NCI-H2029 treated with DMSO at 0.1 percent for 48 hours (cell line): ENCODE data around the gene FOXD2.

ENCODE experiments used
- DNase-seq: peaks from one replicate; lab custom pipeline; 2025; lab: John Stamatoyannopoulos, UW

The FOXD2 gene

DNA sequence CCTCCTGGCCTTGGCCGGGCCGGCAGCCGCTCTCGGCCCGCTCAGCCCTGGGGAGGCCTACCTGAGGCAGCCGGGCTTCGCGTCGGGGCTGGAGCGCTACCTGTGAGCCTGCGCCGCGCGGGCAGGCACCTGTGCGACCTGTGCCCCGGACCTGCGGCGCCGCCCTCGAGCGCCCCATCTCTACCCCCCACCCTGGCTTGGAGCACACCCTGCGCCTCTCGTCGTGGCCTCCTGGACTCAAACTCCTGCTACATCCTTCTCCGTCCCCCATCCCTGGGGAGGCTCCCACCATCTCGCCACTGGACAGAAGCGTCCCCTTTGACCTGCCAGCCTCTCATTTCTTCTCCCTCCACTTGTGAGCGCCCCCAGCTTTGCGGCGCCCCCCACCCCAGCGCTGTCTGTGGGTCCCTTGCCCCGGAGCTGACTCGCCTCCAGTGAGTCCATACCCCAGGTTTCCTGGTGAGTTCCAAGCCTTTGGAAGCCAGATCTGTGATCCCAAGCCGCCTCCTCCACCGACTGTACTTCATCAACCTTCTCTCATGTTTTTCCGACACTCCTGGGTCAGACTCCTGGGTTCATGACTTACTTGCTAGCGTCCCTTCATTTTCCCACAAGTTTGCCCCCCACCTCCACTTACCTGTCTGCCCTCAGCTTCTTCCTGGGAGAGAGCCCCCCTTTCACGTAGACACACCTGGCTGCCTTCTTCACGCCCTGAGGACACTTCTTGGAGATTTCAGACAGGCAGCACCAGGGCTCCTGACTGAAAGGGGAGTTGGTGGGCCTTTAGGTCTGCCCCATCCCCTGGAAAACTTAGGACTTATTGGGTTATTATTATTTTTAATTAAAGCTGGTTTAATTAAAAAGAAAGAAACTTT, 20.4 kb upstream of the FOXD2 start:
- DNase-seq: no peak

GRCh38 chr1:47418122-47418521, 19.7 kb upstream of the FOXD2 start:
- DNase-seq: no peak

GRCh38 chr1:47418681-47419325, 19.0 kb upstream of the FOXD2 start:
- no peak for DNase-seq

DNA sequence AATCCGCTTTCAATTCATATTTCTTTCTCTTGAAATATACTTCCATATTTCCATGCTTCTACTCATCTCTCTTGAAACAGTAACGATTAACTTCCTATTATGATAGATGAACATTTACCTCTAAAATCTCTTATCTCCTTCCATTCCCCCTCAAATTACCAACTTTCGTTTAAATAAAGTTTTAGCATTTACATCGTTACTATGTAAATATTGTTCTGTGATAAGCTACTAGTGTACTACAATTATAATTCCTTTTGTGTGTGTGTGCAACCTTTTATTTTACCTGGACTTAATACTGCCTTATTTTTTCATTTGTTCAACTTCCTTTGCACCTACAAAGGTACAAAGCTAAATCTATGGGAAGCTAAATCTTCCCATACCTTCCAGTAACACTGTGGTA, 17.3 kb upstream of the FOXD2 start:
- DNase-seq: no peak

DNA sequence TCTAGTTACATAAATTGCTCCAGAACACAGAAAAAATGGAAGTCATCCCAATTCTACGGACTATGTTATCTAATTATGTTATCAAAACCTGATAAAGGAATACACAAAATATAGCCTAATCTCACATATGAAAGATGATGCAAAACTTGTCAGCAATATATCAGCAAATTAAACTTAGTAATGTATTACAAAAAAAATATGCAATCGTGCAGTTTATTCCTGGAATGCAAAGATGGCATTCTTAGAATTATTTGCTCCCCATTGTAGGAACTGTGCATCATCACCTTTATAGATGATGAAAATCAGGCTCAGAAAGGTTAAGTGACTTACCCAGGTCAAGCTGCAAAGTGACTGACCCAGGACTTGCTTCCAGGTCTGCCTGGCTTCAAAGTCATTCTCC, 14.0 kb upstream of the FOXD2 start:
- no peak for DNase-seq

DNA sequence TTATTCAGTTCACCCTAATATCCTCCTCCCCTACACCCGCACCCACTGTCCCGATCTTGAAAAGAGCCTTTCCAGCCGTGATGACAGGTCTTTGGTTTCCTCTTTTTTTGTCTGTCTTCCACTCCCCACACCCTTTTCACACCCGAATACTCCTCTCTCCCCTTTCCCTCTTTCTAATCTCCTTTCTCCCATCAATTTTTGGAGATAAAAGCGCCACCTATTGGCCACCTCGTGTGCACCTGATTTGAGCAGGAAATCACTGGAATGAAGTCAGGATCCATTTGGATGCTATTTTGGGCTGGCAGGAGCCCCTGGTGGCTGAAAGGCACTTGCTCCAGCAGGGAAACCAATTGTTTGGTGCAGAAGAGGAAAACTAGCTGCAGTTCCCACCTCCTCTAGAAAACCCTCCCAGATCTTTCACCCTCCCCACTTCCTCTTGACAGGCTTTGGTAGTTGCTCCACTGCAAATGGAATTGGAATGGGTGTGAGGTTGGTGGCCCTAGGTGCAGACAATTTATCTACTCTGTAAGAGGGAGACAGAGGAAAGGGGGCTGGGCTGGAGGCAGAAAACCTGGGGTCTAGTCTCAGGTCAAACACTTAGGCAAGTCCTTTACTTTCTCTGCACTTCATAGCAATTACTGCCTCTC, 13.4 kb upstream of the FOXD2 start:
- peak; percentile 65 for DNase-seq

DNA sequence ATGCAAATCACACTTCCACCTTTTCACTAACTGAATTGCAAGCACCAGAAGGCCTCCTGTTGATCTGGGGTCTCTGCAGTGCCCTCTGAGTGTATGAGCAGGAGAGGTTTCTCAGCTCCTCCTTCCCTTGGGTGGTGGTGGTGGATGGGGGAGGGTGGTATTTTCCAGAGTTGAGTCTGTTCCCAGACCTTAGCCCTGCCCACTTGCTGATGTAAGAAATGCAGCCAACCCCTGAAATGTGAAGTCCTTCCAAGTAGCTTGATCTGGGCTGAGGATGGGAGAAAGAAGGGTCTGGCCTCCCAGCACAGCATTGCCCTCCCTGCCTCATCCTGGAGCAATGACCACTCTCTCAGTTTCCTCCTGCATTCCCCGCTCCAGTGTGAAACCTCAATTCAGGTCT, 6.3 kb upstream of the FOXD2 start:
- DNase-seq: no peak

DNA sequence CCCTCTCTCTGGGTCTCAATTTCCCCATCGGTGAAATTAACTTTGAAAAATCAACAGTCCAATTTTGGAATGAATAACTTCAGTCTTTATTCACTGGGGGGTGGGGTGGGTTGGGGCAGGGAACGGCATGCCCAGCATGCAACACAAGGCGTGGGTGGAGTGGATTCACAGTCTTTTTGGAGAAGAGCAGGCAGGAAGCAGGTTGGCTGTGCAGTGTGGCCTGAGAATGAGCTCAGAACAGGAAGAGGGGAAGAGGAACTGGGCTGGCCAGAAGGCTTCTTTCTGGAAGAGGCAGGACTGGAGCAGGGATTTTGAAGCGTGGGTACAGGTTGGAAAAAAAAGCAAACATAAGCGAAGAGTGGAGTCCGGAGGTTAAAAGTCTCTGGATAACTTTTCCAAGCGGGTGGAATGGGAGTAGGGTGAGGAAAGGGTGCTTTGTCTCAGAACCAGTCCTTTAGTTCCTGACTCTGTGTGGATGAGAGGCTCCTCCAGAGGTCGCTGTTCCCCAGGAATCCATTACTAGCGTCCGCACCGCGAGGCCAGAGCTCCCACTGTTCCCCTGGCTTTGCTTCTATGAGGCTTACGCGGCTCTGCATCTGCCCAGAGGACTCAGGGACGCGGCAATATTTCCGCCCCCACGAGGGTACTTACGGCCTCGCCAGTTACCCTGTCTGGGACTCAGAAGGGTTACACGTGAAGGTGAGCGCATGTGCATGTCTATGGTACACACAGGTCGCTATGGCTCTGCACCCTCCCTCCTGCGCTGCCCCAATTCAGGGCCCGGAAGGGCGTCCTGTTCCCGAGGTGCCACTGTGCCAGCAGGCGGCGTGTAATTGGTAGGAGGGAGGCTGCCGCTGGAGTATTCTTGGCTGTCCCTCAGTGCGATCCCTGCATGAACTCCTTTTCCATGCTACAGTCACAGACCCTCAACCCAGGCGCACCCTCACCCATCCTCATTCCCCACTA, 5.5 kb upstream of the FOXD2 start:
- DNase-seq: no peak

GRCh38 chr1:47433037-47433421, 4.8 kb upstream of the FOXD2 start:
- DNase-seq: no peak

DNA sequence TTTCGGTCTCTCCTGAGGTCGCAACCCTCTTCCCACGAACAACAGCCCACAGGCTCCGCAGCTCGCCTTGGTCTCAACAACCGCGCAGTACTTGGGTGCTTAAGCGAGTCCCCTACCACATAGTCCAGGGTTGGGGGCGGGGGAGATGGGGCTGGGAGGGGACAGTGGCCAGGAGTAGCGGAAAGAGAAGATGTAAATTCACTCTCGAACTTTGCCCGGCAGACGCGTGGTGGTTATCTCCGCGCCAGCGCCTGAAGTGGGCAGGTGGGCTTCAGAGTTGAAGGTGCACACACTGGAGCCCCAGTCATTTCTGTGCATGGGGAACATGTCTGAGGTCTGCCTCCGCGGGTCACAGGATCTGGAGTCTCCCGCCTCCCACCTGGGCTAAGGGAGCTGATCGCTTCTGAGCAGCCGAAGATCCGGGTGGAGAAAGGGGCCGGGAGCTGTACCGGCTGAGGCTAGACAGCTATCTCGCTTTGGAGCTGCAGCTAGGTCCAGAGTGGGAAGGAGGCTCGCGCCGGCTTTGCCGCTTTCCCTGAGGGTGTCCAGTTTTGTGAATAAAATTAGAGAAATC, 4.3 kb upstream of the FOXD2 start:
- DNase-seq: no peak

GRCh38 chr1:47434051-47434842, 3.6 kb upstream of the FOXD2 start:
- DNase-seq: no peak

DNA sequence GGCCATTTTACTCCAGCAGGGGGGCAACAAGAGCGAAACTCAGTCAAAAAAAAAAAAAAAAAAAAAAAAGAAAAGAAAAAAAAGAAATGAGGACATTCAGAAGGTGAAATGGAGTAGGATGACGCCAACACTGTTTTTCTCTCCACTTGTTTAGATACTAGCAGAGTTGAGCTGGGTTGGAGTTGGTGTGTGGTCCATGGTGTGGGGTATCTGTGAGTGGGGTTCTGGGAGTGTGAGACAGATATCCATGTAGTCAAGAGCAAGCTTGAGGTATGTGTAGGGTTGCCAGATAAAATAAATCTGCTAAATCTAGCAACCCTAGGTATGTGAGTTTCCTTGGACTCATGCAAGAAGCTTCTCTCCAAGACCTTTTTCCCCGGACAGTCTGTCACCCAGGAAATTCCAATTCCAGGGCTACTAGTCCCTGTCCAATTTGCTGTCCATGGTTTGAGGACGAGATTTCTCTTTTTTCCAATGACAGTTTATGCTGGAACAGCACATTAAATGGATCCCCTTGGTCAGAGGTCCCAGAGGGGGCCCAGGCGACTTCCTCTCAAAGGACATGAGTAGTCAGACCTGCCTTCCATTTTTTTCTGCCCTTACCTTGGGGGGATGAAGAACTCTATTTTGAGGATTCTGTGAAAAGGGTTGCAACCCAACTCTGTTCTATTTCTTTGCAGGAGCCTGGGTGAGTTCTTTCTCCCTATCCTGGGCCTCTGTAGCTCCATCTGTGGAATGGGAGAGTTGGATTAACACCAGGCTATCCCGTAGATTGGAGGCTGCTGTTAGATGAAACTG, 2.1 kb upstream of the FOXD2 start:
- DNase-seq: no peak

GRCh38 chr1:47436304-47436978, 1.4 kb upstream of the FOXD2 start:
- DNase-seq: peak; percentile 82

DNA sequence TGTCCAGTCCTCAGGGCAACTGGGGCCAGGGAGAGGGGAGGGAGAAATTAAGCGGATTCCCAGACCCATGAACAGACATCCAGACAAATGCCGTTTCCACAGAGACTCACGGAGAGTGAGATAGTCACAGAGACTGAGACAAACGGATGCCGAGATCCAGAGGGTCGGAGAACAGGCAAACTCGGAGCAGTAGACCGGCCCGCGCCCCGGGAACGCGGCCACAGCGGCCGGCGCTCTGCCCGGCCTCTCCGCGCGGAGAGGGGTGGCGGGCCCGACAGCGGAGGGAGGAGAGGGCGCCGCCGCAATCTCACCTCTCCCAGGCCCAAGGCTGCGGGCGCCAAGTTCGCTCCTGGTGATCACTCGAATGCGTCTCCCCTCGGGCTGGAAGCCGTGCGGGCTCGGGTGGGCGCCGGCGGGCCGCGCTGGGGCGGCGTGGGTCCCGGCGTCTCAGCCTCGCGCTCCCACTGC, 831 bp upstream of the FOXD2 start:
- DNase-seq: no peak

DNA sequence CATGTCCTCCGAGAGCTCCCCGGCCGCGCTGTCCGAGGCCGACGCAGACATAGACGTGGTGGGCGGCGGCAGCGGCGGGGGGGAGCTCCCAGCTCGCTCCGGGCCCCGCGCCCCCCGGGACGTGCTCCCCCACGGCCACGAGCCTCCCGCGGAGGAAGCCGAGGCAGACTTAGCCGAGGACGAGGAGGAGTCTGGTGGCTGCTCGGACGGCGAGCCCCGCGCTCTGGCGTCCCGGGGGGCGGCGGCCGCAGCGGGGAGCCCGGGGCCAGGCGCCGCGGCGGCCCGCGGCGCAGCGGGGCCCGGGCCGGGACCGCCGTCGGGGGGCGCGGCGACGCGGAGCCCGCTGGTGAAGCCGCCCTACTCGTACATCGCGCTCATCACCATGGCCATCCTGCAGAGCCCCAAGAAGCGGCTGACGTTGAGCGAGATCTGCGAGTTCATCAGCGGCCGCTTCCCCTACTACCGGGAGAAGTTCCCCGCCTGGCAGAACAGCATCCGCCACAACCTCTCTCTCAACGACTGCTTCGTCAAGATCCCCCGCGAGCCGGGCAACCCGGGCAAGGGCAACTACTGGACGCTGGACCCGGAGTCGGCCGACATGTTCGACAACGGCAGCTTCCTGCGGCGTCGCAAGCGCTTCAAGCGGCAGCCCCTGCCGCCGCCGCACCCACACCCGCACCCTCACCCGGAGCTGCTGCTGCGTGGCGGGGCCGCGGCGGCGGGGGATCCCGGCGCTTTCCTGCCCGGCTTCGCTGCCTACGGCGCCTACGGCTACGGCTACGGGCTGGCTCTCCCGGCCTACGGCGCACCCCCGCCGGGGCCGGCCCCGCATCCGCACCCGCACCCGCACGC, 547 bp downstream of the FOXD2 start:
- DNase-seq: no peak

DNA sequence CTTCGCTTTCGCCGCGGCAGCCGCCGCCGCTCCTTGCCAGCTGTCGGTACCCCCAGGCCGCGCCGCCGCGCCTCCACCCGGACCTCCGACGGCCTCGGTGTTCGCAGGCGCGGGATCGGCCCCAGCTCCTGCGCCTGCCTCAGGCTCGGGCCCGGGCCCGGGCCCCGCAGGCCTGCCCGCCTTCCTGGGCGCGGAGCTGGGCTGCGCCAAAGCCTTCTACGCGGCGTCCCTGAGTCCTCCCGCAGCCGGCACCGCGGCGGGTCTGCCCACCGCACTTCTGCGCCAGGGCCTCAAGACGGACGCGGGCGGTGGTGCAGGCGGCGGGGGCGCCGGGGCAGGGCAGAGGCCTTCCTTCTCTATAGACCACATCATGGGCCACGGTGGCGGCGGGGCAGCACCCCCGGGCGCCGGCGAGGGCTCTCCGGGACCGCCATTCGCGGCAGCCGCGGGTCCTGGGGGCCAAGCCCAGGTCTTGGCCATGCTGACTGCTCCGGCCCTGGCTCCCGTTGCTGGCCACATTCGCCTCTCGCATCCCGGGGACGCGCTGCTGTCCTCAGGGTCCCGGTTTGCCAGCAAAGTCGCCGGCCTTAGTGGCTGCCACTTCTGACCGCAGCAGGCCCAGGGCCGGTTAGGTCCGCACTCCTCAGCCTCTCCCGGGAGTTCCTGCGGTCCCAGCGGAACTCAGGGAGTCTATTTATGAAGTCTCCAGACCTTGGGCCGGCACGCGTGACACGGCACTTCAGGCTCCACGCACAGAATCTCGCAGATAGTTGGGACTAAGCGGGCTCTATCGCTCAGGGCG, 1.4 kb downstream of the FOXD2 start:
- DNase-seq: no peak

DNA sequence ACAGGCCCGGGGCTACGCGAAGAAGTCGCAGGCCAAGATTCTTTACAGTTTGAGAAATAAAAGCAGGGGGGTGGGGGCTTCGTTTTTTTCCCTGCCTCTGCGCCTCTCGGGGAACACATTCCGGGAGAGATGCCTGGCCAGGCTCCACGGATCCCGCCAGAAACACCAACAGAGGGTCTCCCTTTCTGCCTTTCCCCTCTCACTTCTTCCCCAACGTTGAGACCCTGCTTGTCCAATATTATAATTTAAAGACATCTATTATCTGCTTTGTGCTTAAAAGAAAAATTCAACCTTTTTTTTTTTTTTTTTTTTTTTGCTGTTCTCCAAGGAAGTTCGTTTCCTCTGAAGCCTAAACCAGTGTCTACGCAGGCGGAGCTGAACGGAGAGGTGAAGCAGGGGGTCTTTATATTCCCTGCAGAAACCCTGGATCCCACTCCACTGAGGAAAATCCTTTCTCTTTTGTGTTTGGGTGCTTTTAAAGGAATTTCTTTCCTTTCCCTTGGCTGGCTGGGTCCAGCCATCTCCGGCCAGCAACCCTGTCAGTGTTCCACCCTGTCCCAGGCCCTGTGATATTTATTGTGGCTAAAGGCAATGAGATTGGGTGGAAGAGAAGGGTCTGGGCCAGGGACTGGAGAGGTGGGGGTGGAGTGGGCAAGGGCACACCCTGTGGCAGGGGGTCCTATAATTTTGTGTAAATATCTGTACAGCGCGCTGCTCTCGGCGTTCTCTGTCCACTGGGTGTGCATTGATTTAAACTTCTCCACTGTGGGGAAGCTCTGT, 2.2 kb downstream of the FOXD2 start:
- no peak for DNase-seq
